ENCODE measurements around the gene KIF21B. TPM values are rescaled to one million over a fixed set of nuclear protein-coding genes. Genes with fewer than 3 reads are reported as not detected.

Gene KIF21B, protein sequence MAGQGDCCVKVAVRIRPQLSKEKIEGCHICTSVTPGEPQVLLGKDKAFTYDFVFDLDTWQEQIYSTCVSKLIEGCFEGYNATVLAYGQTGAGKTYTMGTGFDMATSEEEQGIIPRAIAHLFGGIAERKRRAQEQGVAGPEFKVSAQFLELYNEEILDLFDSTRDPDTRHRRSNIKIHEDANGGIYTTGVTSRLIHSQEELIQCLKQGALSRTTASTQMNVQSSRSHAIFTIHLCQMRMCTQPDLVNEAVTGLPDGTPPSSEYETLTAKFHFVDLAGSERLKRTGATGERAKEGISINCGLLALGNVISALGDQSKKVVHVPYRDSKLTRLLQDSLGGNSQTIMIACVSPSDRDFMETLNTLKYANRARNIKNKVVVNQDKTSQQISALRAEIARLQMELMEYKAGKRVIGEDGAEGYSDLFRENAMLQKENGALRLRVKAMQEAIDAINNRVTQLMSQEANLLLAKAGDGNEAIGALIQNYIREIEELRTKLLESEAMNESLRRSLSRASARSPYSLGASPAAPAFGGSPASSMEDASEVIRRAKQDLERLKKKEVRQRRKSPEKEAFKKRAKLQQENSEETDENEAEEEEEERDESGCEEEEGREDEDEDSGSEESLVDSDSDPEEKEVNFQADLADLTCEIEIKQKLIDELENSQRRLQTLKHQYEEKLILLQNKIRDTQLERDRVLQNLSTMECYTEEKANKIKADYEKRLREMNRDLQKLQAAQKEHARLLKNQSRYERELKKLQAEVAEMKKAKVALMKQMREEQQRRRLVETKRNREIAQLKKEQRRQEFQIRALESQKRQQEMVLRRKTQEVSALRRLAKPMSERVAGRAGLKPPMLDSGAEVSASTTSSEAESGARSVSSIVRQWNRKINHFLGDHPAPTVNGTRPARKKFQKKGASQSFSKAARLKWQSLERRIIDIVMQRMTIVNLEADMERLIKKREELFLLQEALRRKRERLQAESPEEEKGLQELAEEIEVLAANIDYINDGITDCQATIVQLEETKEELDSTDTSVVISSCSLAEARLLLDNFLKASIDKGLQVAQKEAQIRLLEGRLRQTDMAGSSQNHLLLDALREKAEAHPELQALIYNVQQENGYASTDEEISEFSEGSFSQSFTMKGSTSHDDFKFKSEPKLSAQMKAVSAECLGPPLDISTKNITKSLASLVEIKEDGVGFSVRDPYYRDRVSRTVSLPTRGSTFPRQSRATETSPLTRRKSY (N-terminal part only)
- polyA plus RNA-seq (ENCODE audit: insufficient read length), result 2.7 TPM
- long read RNA-seq, donor 1, result 0 reads
- long read RNA-seq, donor 2, result 0 reads
- long read RNA-seq, donor 3, result 0 reads
- long read RNA-seq, donor 4, result 0 reads
- long read RNA-seq, donor 5, result 0 reads
- long read RNA-seq, donor 6, result 0 reads
- long read RNA-seq, donor 7, result 0 reads
- long read RNA-seq, donor 8, result 0 reads

DNA sequence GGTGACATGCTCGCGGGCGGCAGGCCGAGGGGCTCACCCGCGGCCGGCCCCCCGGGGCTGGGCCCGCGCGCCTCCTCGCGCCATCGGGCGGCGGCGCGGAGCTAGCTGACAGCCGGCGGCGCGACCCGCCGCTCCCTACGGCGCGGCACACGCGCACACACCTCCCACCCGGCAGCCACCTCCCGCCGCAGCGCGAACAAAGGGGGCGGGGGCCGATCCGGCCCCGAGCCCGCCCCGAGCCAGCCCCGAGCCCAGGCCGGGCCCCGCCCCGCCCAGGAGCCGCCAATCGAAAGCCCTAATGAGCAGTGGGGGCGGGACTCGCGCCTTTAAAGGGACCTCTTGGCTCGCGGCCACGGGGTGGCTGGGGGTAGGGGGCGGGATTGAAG, at the start of gene KIF21B:
TSS of gene KIF21B (minus strand) at position 198 of the 386 bp plus-strand sequence. CDS start 331 bp downstream, outside the sequence.
- peak; percentile 78 for DNase-seq

DNA sequence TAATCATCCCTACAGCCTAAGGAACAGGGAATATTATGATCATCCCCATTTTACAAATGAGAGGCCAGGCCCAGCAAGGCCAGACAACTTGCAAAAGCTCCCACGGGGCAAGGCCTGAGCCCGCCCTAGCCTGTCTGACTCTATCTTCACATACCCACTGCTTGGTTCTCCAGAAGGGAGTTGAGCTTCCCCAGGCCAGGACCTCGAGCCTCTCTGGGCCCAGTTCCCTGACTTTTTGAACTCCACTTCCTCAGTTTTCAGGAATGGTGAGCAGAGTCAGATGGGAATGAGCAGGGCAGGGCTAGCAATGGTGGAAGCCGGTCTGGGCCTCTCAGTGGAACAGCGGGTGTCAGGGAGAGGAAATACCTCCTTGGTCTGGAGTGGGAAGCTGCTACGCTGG, 49.4 kb upstream of the KIF21B start:
- no peak for DNase-seq

DNA sequence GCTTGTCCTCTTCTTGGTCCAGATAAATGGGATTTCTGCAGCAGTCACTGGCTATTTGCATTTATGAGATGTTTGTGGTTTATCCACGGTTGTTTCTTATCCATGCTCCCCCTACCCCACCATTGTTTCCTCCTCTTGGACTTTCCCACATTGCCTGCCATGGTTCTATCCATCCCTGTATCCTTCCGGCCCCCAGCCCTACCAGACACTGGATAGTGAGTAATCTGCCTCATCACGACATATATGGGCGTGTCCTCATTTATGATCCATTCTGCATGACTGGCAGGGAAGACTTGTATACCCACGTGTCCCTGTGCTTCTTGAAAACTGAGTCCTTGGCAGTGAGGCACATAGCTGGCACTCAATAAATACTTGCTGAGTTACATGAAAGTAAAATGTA, 48.6 kb upstream of the KIF21B start:
- no peak for DNase-seq

DNA sequence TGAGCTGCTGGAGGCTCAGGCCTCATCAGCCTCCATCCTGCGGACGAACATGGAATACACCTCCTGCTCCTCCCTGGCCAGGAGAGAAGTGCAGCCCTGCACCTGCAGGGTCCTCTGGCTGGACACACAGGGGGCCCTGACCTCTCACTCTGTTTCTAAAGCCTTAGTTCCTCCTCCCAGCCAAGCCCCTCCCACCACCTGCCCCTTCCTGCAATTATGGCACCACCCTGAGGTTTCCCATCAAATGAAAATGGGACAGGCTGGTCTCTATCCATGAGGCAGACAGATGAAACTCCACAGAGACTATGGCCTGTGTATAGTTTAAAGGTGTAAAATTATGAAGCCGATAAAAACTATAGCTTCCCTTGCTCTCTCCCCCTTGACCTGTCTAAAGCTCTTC, 46.1 kb upstream of the KIF21B start:
- no peak for DNase-seq

DNA sequence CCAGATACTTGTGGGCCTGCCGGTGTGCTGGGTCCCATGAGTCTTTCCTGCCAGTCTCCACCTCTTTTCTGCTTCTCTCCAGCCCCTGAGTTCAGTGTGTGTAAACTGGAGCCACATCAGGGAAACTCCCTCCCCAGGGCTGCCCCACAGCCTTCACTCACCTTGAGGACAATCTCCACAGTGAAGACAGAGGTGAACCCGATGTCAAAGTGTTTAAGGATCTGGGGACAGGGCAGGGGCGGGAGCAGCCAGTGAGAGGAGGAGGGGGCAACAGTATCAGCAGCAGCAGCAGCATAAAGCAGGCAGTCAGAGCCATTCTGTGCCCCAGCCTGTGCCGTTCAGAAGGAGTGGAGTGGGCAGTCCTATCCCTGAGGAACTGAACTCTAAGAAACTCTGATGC, 45.5 kb upstream of the KIF21B start:
- DNase-seq, result no peak

DNA sequence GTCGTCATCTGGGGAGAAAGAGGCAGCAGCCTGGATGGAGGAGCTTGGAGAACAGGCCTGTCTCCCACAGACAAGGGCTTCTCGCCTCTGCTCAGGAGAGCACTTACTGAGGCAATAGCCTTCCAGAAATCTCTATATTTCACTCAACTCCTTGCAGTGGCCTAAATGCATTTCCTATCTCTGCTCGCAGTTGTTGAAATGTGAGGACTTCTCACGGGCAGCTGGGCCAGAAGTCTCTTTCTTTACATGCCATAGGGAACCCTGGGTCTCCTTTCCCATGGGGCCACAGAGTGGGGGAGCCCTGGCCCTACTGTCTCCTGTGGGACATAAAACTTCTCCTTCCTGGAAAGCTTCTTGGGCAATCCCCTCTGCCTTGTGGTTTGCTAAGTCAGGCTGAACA, 43.5 kb upstream of the KIF21B start:
- DNase-seq, result no peak

DNA sequence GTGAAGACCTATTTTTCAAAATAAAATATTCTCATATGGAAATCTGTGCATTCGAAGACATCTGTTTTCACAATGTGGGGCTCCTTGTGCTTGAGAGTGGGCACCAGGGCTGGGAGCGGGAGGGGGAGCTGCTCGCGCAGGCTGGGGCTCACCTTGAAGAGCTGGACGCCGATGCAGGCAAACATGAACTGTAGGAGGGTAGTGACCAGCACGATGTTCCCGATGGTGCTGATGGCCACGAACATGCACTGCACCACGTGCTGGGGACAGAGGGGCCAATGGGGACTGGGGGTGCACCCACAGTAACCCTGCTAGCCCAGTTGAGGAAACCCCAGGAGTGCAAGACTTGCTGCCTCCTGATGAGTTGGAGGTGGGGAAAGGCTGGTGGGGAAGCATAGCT, 42.2 kb upstream of the KIF21B start:
- DNase-seq, result no peak

DNA sequence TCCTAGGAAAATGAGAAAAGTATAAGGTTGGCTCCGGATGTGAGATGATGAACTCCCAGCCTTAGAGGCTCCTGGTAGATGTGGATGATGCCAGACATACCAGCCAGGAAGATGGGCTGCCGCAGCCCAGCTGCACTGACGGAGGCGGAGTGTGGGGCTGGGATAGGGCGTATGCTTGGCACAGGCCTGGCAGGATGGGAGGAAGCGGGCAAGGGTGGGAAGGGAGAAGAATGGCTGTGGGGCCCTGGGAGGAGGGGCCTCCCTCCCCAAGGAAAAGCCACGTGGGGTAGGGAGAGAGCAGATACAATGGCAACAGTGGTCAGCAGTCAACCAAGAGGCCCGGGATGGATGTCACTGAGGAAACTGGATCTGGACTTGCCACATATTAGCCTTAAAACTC, 41.3 kb upstream of the KIF21B start:
- DNase-seq, result no peak

DNA sequence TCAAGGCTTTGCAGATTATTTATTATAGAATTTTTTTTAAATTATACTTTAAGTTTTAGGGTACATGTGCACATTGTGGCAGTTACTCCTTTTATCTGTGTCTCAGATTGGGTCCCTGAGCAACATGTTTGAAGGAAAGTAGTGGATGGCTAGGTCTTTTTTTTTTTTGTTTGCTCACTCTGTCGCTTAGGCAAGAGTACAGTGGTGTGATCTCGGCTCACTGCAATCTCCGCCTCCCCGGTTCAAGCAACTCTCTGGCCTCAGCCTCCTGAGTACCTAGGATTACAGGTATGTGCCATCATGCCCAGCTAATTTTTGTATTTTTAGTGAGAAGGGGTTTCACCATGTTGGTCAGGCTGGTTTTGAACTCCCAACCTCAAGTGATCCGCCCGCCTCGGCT, 39.6 kb upstream of the KIF21B start:
- no peak for DNase-seq

DNA sequence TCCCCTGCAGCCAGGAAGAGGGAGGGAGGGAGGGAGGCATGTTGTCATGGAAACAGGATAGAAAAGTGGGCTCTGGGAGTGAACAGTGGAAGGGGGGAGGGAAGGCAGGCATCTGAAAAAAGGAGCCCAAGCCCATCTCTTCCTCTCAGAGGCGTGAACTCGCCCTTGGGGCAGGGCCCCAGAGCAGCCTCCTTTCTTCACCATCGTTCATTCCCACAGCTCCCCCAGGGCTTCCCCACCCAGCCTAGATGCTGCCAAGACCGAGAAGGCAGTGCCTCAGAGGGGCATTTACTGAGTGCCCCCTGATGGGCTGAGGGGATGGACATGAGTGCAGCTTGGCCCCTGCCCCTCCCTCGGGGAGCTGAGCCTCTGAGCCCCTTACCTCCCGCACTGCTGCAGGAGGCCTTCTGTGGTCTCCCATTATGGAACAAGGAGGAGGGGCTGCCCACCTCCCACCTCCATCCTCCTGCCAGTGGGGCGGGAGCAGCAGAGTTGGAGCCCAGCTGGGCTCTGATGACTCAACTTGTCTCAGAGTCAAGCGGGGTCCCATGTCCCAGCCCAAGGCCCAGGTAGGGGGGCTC, 39.1 kb upstream of the KIF21B start:
- DNase-seq, result no peak

DNA sequence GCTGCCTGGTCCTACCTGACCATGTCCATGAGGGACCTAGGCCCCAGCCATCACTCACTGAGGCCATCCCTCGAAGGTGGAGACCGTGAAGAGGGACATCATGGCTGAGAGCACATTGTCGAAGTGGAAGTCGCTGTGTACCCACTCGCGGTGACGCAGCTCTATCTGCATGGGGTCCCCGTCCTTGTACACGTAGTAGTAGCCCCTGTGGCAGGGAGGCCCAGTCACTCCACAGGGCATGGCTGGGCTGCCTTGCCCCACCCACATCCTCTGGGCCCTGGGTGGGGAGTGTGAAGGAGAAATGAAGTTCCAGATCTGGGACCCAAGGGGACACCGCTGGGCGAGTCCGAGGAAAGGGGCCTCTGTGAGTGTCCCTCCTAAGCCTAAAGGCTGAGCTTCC, 38.4 kb upstream of the KIF21B start:
- no peak for DNase-seq

DNA sequence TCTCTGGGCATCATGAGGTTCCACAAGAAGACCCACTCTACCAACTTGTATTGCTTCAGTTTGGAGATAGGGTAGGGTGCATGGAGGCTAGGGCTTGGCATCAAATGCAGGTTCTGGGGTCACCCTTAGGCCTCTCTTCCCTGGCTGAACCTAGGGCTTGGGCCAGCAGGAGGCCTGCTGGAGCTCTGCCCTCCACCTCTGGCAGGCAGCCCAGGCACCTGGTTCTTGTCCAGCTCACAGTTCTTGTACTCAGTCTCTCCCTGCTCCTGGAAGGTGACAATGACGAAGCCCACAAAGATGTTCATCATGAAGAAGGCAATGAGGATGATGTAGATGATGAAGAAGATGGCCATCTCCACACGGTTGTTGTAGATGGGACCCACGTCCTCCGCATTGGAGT, 37.5 kb upstream of the KIF21B start:
- no peak for DNase-seq

DNA sequence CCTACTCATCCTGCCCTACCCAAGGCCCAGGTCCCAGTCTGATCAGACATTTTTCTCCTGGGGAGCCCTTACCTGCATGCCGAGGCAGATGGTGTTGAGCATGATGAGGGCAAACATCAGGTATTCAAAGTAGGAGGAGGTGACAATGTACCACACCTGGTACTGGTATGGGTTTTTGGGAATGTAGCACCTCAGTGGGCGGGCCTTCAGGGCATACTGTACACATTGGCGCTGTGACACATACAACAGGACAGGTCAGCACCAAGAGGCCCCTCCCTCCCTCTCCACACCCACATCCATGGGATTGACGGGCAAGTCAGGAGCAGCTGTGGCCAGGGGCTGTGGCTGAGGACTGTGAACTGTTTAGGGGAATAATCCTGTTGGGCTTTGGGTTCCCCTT, 37.1 kb upstream of the KIF21B start:
- no peak for DNase-seq

DNA sequence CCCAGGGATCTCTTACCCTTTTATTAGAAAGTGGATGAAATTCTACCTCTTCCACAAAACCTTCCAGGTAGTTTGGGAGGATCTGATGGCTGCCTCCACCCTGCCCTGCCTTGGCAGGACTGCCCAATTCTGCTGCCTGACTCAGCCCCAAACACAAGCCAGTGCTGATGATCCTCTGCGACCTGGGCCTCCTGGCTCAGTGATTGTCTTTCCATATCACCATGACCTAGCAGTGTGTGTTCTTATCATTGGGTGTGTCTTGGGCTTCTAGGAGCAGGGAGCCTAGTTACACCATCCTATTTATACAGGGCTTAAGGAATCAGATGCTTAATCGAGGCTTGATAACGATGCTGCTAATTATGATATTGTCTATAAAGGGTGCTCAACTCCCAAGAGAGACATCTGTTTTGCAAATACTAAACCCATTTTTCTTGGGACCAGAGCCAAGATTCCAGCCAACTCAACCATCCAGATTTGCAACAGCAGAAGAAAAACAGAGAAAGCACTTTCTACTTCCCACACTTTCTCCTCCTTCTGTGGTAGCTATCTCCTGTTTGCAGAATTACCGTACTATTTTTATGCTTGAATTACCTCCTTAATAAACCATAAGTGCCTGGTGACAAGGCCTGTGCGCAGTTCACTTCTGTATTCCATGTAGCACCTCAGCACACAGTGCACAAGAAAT, 36.5 kb upstream of the KIF21B start:
- DNase-seq, result no peak

DNA sequence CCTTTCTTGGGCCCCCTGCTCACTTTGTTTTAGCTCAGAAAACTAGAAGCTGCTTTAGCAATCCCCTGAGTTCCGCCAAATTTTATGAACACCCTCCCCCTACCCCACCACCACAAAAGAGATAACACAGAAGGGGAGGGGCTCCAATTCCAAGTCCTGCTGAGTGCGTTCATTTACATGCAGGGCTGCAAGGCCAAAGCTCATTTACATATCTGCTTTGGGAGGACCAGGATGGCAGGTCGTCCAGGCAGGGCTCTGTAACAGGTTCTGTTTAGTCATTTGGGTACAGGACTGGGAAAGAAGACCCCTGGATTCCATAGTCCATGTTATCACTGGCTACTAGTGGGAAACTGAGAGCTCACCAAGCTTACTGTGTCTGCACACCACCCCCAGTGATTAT, 35.9 kb upstream of the KIF21B start:
- DNase-seq, result no peak

DNA sequence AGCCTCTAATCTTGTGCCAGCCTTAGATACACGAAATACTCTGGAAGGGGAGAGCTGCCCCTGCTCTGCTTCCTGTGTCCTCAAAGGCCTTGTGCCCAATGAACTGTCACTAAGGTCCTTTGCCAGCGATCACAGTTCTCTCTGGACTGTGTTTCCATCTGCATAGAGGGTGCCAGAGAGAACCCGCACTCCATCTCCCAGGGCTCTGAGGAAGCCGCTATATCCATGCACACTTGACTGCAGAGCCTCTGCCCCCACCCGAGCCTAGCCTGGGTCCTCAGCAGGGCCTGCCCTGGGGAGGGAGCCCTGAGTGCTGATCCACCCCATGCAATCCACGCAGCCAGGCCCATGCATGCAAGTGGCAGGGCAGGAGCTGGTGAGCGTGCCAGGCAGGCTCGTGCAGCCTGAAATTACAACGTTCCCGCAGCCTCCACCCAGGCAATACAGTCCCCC, 30.6 kb upstream of the KIF21B start:
- DNase-seq, result no peak

DNA sequence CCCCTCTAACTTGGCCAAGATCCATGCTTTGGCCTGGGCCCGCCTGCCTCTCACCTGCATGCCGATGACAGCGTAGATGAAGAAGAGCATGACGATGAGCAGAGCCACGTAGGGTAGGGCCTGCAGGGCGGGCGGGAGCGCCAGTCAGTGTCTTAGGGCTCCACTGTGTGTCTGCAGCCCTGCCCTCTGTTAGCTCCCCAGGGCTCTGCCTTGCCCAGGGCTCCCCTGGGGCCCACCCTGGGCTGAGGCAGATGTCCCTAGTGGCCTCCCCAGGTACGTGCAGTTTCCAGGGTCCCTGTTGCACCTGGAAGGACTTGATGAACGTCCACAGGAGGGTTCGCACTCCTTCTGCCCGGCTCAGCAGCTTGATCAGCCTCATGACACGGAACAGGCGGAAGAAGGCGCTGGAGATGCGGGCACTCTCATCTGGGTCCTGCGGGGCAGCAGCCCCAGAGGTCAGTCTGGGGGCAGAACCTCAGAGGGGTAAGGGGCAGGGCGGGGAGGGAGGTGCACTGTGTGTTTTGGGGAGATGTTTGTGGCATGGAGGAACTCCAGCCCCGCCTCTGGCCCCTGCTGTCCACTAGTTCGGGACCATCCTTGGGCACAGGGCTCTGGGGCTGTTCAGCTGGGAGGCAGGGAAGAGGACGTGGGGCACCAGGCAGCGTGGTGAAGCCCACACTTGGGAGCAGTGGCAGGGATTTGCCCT, 29.8 kb upstream of the KIF21B start:
- no peak for DNase-seq

DNA sequence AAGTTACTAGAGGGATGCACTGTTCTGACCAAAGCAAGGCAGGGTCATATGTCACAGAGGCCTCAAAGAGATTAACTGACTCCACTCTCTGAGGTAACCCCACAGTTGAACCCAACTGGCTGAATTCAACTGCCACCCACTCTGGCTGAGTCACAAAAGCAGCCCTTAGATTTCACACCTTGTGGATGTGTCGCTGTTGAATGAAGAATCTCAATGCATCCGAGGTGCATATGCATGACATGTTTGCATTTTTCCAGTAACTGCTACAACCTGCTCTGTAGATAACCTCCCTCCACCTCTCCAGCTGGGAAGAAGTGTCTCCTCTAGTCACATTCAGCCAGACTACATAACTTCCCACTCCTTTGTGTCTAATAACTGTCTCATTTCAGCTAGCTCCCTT, 27.9 kb upstream of the KIF21B start:
- no peak for DNase-seq

DNA sequence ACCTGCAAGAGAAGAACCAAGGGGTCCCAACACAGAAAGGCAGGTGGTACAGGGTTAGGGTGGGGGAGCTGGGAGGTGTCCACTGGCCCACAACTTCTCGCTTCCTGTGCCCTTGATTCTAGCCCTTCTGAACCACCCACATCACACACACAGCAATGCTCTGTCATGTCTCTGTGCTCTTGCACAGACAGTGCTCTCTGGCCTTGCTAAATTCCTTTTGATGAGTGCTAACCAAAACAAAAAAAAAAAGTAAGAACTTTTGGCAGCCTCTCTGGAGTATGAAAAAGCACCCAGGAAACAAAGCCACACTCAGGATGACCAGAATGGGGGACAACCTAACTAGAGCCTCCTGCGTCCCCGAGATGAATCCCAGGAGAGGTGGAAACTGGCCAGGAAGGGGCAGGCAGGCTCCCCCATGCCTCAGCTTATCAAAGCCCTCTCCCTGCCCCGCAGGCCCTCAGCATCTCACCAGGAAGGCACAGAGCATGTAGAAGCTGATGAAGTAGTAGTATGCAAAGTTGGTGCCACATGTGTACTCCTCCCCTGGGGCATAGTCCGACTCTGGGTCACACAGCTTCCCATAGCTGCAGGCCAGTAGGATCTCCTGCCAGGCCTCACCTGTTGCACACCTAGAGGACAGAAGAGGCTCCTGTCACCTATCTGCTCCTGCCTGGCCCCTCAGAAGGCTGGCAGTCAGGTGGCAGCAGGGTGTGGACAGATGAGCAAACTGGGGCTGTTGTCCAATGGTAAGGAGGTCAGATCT, 27.2 kb upstream of the KIF21B start:
- DNase-seq, result no peak
